ENCODE results near the gene ODF4.

ODF4 gene

GRCh38 chr17:8294814-8295316, 44.8 kb upstream of the ODF4 start:
- H3K79me1 ChIP-seq (replicated peaks; ENCODE audit: low read length, poor library complexity, severe bottlenecking) = peaks cover 9% of the 10 kb centered on the region
- peak overlapping the region in 1 of 2 experiments; percentile 3 for H2BK12ac ChIP-seq (ENCODE audit: low read length in 2 of 2)
- no peak overlapping the region for H3K23ac ChIP-seq (ENCODE audit: low read length in 2 of 2)
- no peak overlapping the region for H2AK5ac ChIP-seq (ENCODE audit: low read length, severe bottlenecking)
- H3K36me3 ChIP-seq (ENCODE audit: control insufficient read depth in 1 of 2, insufficient read depth in 2 of 2, low read depth in 1 of 2, low read length in 2 of 2) = peaks cover 0 to 9% of the 10 kb centered on the region in 2 experiments
- peak overlapping the region; percentile 84 for H3K9ac ChIP-seq (ENCODE audit: low read length)
- no peak overlapping the region for H3K14ac ChIP-seq (ENCODE audit: low read length in 2 of 2)
- no peaks in the 10 kb centered on the region for H3K27me3 ChIP-seq (ENCODE audit: control insufficient read depth in 1 of 2, insufficient read depth in 1 of 2, low read length in 2 of 2)
- peak overlapping the region; percentile 57 for H4K8ac ChIP-seq (ENCODE audit: low read length)
- peaks cover 5% of the 10 kb centered on the region for H3K4me1 ChIP-seq (ENCODE audit: control insufficient read depth, insufficient read depth, low read depth, low read length)
- no peak overlapping the region for H4K91ac ChIP-seq (ENCODE audit: low read length)
- no peak overlapping the region for H2BK5ac ChIP-seq (ENCODE audit: low read depth, low read length, poor library complexity, severe bottlenecking)
- peak overlapping the region; percentile 76 for H2AFZ ChIP-seq (ENCODE audit: low read depth, low read length)
- peak overlapping the region; percentile 63 for H3K4me2 ChIP-seq (ENCODE audit: low read length, poor library complexity, severe bottlenecking)
- no peak for DNase-seq
- no peaks in the 10 kb centered on the region for H3K9me3 ChIP-seq (ENCODE audit: control insufficient read depth, low read length)
- WGBS = 19% methylated on average over 15 of the region's 15 CpGs
- H3K4ac ChIP-seq (ENCODE audit: low read depth in 1 of 2, low read length in 2 of 2) = no peak overlapping the region
- H2BK15ac ChIP-seq (ENCODE audit: low read depth, poor library complexity, severe bottlenecking) = no peak overlapping the region
- no peak overlapping the region for H2BK120ac ChIP-seq (ENCODE audit: low read depth, low read length)
- peak overlapping the region; percentile 39 to 83 for H3K4me3 ChIP-seq (ENCODE audit: insufficient read depth in 1 of 2, low read depth in 1 of 2, low read length in 2 of 2)
- H3K27ac ChIP-seq (ENCODE audit: low read length, poor library complexity, severe bottlenecking) = peak overlapping the region; percentile 49
- peak overlapping the region in 1 of 2 experiments; percentile 48 for H3K18ac ChIP-seq (ENCODE audit: low read depth in 1 of 2, low read length in 2 of 2)

GRCh38 chr17:8300226-8300625, 39.4 kb upstream of the ODF4 start:
- H3K9me3 ChIP-seq (ENCODE audit: control insufficient read depth, low read length) = no peaks in the 10 kb centered on the region
- no peaks in the 10 kb centered on the region for H3K36me3 ChIP-seq (ENCODE audit: control insufficient read depth in 1 of 2, insufficient read depth in 2 of 2, low read depth in 1 of 2, low read length in 2 of 2)
- no peak overlapping the region for H2AFZ ChIP-seq (ENCODE audit: low read depth, low read length)
- no peaks in the 10 kb centered on the region for H3K27me3 ChIP-seq (ENCODE audit: control insufficient read depth in 1 of 2, insufficient read depth in 1 of 2, low read length in 2 of 2)
- H2AK5ac ChIP-seq (ENCODE audit: low read length, severe bottlenecking) = no peak overlapping the region
- no peaks in the 10 kb centered on the region for H3K79me1 ChIP-seq (replicated peaks; ENCODE audit: low read length, poor library complexity, severe bottlenecking)
- H3K23ac ChIP-seq (ENCODE audit: low read length in 2 of 2) = no peak overlapping the region
- no peaks in the 10 kb centered on the region for H3K4me1 ChIP-seq (ENCODE audit: control insufficient read depth, insufficient read depth, low read depth, low read length)
- no peak overlapping the region for H2BK5ac ChIP-seq (ENCODE audit: low read depth, low read length, poor library complexity, severe bottlenecking)
- no peak overlapping the region for H3K27ac ChIP-seq (ENCODE audit: low read length, poor library complexity, severe bottlenecking)
- 67% methylated on average over 3 of the region's 3 CpGs for WGBS
- H3K4me3 ChIP-seq (ENCODE audit: insufficient read depth in 1 of 2, low read depth in 1 of 2, low read length in 2 of 2) = no peak overlapping the region
- H3K4ac ChIP-seq (ENCODE audit: low read depth in 1 of 2, low read length in 2 of 2) = no peak overlapping the region
- no peak overlapping the region for H3K14ac ChIP-seq (ENCODE audit: low read length in 2 of 2)
- H4K91ac ChIP-seq (ENCODE audit: low read length) = no peak overlapping the region
- H4K8ac ChIP-seq (ENCODE audit: low read length) = peak overlapping the region; percentile 54
- H3K4me2 ChIP-seq (ENCODE audit: low read length, poor library complexity, severe bottlenecking) = peak overlapping the region; percentile 4
- H2BK120ac ChIP-seq (ENCODE audit: low read depth, low read length) = no peak overlapping the region
- DNase-seq = no peak
- no peak overlapping the region for H2BK15ac ChIP-seq (ENCODE audit: low read depth, poor library complexity, severe bottlenecking)
- H3K9ac ChIP-seq (ENCODE audit: low read length) = no peak overlapping the region
- H2BK12ac ChIP-seq (ENCODE audit: low read length in 2 of 2) = no peak overlapping the region
- no peak overlapping the region for H3K18ac ChIP-seq (ENCODE audit: low read depth in 1 of 2, low read length in 2 of 2)

GRCh38 chr17:8300627-8301242, 38.9 kb upstream of the ODF4 start:
- 2% methylated on average over 7 of the region's 8 CpGs for WGBS
- peak; percentile 70 for DNase-seq
- H3K36me3 ChIP-seq (ENCODE audit: control insufficient read depth in 1 of 2, insufficient read depth in 2 of 2, low read depth in 1 of 2, low read length in 2 of 2) = no peaks in the 10 kb centered on the region
- H3K9me3 ChIP-seq (ENCODE audit: control insufficient read depth, low read length) = no peaks in the 10 kb centered on the region
- no peak overlapping the region for H3K18ac ChIP-seq (ENCODE audit: low read depth in 1 of 2, low read length in 2 of 2)
- no peak overlapping the region for H2BK12ac ChIP-seq (ENCODE audit: low read length in 2 of 2)
- no peak overlapping the region for H3K14ac ChIP-seq (ENCODE audit: low read length in 2 of 2)
- no peak overlapping the region for H2BK120ac ChIP-seq (ENCODE audit: low read depth, low read length)
- H2AK5ac ChIP-seq (ENCODE audit: low read length, severe bottlenecking) = no peak overlapping the region
- H2BK15ac ChIP-seq (ENCODE audit: low read depth, poor library complexity, severe bottlenecking) = no peak overlapping the region
- H2AFZ ChIP-seq (ENCODE audit: low read depth, low read length) = no peak overlapping the region
- H3K9ac ChIP-seq (ENCODE audit: low read length) = no peak overlapping the region
- H3K4me1 ChIP-seq (ENCODE audit: control insufficient read depth, insufficient read depth, low read depth, low read length) = no peaks in the 10 kb centered on the region
- H3K79me1 ChIP-seq (replicated peaks; ENCODE audit: low read length, poor library complexity, severe bottlenecking) = no peaks in the 10 kb centered on the region
- H3K4ac ChIP-seq (ENCODE audit: low read depth in 1 of 2, low read length in 2 of 2) = no peak overlapping the region
- no peak overlapping the region for H3K27ac ChIP-seq (ENCODE audit: low read length, poor library complexity, severe bottlenecking)
- H2BK5ac ChIP-seq (ENCODE audit: low read depth, low read length, poor library complexity, severe bottlenecking) = no peak overlapping the region
- H3K4me2 ChIP-seq (ENCODE audit: low read length, poor library complexity, severe bottlenecking) = peak overlapping the region; percentile 4
- no peaks in the 10 kb centered on the region for H3K27me3 ChIP-seq (ENCODE audit: control insufficient read depth in 1 of 2, insufficient read depth in 1 of 2, low read length in 2 of 2)
- no peak overlapping the region for H4K91ac ChIP-seq (ENCODE audit: low read length)
- H3K4me3 ChIP-seq (ENCODE audit: insufficient read depth in 1 of 2, low read depth in 1 of 2, low read length in 2 of 2) = no peak overlapping the region
- peak overlapping the region; percentile 54 for H4K8ac ChIP-seq (ENCODE audit: low read length)
- no peak overlapping the region for H3K23ac ChIP-seq (ENCODE audit: low read length in 2 of 2)

DNA sequence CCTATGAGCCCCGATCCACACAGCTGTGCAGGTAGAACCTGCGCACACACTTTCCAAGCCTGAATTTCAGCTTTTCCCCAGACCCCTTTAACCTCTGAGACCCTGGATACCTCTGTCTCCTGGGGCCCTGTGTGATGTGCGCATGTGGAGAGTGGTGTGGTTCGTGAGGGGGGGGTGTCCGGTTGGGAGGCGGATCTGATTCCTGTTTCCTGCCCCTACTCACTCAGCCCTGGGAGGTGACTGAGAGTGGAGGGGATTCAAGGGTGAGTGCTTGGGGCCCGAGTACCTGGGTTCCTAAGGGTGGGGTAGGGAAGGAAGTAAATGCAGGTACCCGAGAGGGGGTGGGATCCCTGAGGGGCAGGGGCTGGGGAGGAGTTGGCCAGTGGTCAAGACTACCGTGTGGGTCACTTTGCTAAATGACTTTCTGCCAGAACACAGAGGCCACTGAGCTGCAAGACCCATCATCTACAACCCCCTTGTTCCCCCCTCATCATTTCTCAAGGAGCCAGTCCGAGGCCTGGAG, 29.0 kb upstream of the ODF4 start:
- H2BK5ac ChIP-seq (ENCODE audit: low read depth, low read length, poor library complexity, severe bottlenecking) = no peak overlapping the region
- H3K27me3 ChIP-seq (ENCODE audit: control insufficient read depth in 1 of 2, insufficient read depth in 1 of 2, low read length in 2 of 2) = peaks cover 50 to 59% of the 10 kb centered on the region in 2 experiments
- H3K18ac ChIP-seq (ENCODE audit: low read depth in 1 of 2, low read length in 2 of 2) = no peak overlapping the region
- H3K4me1 ChIP-seq (ENCODE audit: control insufficient read depth, insufficient read depth, low read depth, low read length) = peaks cover 8% of the 10 kb centered on the region
- no peak overlapping the region for H3K27ac ChIP-seq (ENCODE audit: low read length, poor library complexity, severe bottlenecking)
- H4K8ac ChIP-seq (ENCODE audit: low read length) = no peak overlapping the region
- H3K4me3 ChIP-seq (ENCODE audit: insufficient read depth in 1 of 2, low read depth in 1 of 2, low read length in 2 of 2) = no peak overlapping the region
- no peak overlapping the region for H3K23ac ChIP-seq (ENCODE audit: low read length in 2 of 2)
- H3K4me2 ChIP-seq (ENCODE audit: low read length, poor library complexity, severe bottlenecking) = no peak overlapping the region
- 77% methylated on average over 8 of the region's 10 CpGs for WGBS
- H2BK12ac ChIP-seq (ENCODE audit: low read length in 2 of 2) = no peak overlapping the region
- H2BK15ac ChIP-seq (ENCODE audit: low read depth, poor library complexity, severe bottlenecking) = no peak overlapping the region
- H4K91ac ChIP-seq (ENCODE audit: low read length) = peak overlapping the region; percentile 30
- no peak overlapping the region for H2BK120ac ChIP-seq (ENCODE audit: low read depth, low read length)
- H2AK5ac ChIP-seq (ENCODE audit: low read length, severe bottlenecking) = no peak overlapping the region
- no peak overlapping the region for H3K9ac ChIP-seq (ENCODE audit: low read length)
- DNase-seq = no peak
- H3K9me3 ChIP-seq (ENCODE audit: control insufficient read depth, low read length) = no peaks in the 10 kb centered on the region
- H3K79me1 ChIP-seq (replicated peaks; ENCODE audit: low read length, poor library complexity, severe bottlenecking) = no peaks in the 10 kb centered on the region
- no peak overlapping the region for H3K4ac ChIP-seq (ENCODE audit: low read depth in 1 of 2, low read length in 2 of 2)
- no peaks in the 10 kb centered on the region for H3K36me3 ChIP-seq (ENCODE audit: control insufficient read depth in 1 of 2, insufficient read depth in 2 of 2, low read depth in 1 of 2, low read length in 2 of 2)
- no peak overlapping the region for H3K14ac ChIP-seq (ENCODE audit: low read length in 2 of 2)
- no peak overlapping the region for H2AFZ ChIP-seq (ENCODE audit: low read depth, low read length)
